Measurements from ENCODE around the gene OSCP1.

The OSCP1 gene

DNA sequence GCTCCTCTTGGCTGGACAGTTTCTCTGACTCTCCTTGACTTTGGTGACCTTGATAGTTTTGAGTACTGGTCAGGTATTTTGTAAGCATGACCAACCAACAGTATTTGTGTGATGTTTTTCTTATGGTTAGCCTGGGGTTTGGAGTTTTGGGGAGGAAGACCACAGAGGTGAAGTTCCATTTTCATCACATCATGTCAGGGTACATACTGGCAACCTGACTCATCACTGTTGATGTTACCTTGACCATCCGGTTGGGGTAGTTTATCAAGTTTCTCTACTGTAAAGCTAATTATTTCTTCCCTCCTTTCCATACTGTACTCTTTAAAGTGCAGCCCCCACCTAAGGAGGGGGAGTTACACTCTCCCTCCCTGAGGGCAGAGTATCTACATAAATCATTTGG, 13.4 kb downstream of the OSCP1 start:
- Mint-ChIP-seq H3K27ac (no peak overlapping the region), H3K9me3 (no peaks in the 10 kb centered on the region), H3K36me3 (ENCODE audit: low read depth) (peaks cover 24% of the 10 kb centered on the region), H3K4me1 (peaks cover 14% of the 10 kb centered on the region), H3K4me3 (no peak overlapping the region), H3K27me3 (ENCODE audit: low read depth, poor library complexity) (no peaks in the 10 kb centered on the region)
- DNase-seq, result no peak
- TF ChIP-seq, protein P1, sequence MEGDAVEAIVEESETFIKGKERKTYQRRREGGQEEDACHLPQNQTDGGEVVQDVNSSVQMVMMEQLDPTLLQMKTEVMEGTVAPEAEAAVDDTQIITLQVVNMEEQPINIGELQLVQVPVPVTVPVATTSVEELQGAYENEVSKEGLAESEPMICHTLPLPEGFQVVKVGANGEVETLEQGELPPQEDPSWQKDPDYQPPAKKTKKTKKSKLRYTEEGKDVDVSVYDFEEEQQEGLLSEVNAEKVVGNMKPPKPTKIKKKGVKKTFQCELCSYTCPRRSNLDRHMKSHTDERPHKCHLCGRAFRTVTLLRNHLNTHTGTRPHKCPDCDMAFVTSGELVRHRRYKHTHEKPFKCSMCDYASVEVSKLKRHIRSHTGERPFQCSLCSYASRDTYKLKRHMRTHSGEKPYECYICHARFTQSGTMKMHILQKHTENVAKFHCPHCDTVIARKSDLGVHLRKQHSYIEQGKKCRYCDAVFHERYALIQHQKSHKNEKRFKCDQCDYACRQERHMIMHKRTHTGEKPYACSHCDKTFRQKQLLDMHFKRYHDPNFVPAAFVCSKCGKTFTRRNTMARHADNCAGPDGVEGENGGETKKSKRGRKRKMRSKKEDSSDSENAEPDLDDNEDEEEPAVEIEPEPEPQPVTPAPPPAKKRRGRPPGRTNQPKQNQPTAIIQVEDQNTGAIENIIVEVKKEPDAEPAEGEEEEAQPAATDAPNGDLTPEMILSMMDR (IDR thresholded peaks at IDR 0.05), result no peak

DNA sequence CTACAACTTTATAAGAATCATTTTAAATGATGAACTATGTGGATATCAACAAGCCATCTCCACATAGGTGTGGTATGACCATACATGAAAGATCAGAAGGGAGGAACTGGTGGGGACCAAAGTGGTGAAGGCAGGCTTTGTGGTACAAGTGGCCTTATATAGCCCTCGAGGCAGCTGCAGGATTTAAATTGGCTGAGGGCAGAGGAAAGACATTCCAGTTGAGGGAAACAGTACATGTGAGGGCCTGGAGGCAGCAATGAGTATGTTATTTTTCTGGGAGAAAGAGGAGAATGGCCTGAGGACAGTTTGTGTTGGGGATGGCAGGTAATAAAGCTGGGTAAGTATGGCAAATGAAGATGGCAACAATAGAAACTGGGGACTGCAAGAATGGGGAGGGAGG, 17.1 kb downstream of the OSCP1 start:
- Mint-ChIP-seq H3K4me1 (no peaks in the 10 kb centered on the region), H3K9me3 (no peaks in the 10 kb centered on the region), H3K27ac (peak overlapping the region; percentile 50), H3K36me3 (ENCODE audit: low read depth) (peaks cover 35% of the 10 kb centered on the region), H3K4me3 (no peak overlapping the region), H3K27me3 (ENCODE audit: low read depth, poor library complexity) (no peaks in the 10 kb centered on the region)
- no peak for DNase-seq
- TF ChIP-seq, protein P1 (IDR thresholded peaks at IDR 0.05), result no peak

DNA sequence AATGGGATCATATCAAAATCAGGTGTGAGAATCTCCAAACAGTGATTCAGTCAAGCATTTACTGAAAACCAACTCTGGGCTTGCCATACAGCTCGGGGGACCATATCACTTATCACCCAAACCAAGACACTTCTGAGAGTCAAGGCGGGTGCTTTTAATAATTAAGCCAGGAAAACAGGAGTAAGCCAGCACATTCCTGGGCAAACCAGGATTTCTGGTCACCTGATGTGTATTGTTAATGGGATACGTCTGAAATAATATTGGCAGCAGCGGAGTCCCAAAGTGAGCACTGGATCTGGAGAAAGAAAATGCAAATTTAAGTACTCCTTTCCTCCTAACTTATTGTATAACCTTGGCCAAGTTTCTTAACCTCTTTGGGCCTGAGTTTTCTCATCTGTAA, 17.6 kb downstream of the OSCP1 start:
- no peak overlapping the region for H3K4me3 Mint-ChIP-seq
- H3K27ac Mint-ChIP-seq, result peak overlapping the region; percentile 84
- TF ChIP-seq, protein P1 (IDR thresholded peaks at IDR 0.05), result no peak

DNA sequence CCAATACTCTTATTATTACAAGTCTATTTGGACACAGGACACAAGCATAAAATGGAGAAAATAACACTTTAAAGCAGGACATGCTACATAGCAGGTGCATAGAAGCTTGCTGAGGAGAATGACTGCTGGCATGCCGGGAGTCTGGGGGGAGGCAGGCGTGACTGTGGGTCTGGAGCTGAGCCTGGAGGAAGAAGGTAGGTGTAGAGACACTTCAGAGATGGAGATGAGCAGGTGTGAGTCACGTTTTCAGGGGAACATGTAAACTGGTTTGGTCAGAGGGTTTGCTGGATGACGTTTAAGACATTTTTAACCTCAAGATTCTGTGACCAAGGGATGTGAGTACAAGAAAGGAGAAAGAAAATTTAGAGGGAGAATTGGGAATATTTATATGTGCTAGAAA, 24.5 kb downstream of the OSCP1 start:
- peak overlapping the region; percentile 68 for H3K27ac Mint-ChIP-seq
- DNase-seq, result no peak
- H3K4me1 Mint-ChIP-seq, result peaks cover 4% of the 10 kb centered on the region
- no peak overlapping the region for H3K4me3 Mint-ChIP-seq
- H3K27me3 Mint-ChIP-seq (ENCODE audit: low read depth, poor library complexity), result no peaks in the 10 kb centered on the region
- H3K9me3 Mint-ChIP-seq, result no peaks in the 10 kb centered on the region
- peaks cover 12% of the 10 kb centered on the region for H3K36me3 Mint-ChIP-seq (ENCODE audit: low read depth)
- TF ChIP-seq, protein P1 (IDR thresholded peaks at IDR 0.05), result no peak

More for the DNA sequence above, 17.6 kb downstream of the OSCP1 start:
- no peaks in the 10 kb centered on the region for H3K27me3 Mint-ChIP-seq (ENCODE audit: low read depth, poor library complexity)
- no peaks in the 10 kb centered on the region for H3K9me3 Mint-ChIP-seq
- H3K36me3 Mint-ChIP-seq (ENCODE audit: low read depth), result peaks cover 36% of the 10 kb centered on the region
- no peak for DNase-seq
- no peaks in the 10 kb centered on the region for H3K4me1 Mint-ChIP-seq

DNA sequence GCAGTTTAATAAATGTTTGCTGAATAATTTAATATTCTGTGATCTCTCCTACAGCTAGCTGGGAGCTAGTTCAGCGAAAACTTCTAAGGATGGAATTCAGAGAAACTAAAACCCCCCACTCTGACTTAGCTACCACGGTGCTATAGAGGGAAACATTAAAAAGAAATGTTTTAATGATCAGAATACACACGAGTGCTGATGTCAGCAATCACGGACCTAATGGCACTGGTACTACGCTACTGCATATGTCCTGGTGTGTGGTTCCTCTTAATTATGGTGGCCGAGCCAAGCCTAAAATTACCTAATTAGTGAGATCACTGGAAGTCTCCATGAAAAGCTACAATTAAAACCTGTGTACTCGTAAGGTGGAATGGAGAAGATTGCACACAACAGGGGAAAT, 28.6 kb downstream of the OSCP1 start:
- no peaks in the 10 kb centered on the region for H3K27me3 Mint-ChIP-seq (ENCODE audit: low read depth, poor library complexity)
- TF ChIP-seq, protein P1 (IDR thresholded peaks at IDR 0.05), result no peak
- peaks cover 6% of the 10 kb centered on the region for H3K36me3 Mint-ChIP-seq (ENCODE audit: low read depth)
- peaks cover 25% of the 10 kb centered on the region for H3K4me1 Mint-ChIP-seq
- no peak overlapping the region for H3K4me3 Mint-ChIP-seq
- no peak overlapping the region for H3K27ac Mint-ChIP-seq
- no peaks in the 10 kb centered on the region for H3K9me3 Mint-ChIP-seq
- DNase-seq, result no peak

DNA sequence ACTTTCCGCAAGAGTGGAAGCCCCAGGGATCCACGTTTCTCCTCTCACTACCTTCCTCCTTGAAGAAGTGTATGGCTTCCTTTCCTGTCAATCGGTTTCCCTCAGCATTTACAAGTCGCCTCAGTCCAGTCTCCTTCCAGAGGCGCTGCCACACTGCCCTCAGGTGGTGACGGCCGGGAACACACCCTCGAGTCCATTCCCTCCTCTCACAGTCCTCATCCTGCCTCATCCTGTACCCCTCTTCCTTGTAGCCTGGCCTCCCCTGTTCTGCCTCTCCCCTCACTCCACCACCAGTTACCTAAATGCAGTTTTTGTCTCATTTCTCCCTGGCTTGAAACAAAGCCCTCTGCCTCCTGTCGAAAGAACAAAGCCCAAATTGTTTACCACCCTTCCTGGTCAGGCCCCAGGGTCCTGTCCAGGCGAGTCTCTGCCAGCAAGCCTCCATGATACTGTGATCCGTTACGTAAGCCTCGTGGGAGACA, 29.4 kb downstream of the OSCP1 start:
- no peaks in the 10 kb centered on the region for H3K27me3 Mint-ChIP-seq (ENCODE audit: low read depth, poor library complexity)
- no peak overlapping the region for H3K4me3 Mint-ChIP-seq
- no peaks in the 10 kb centered on the region for H3K9me3 Mint-ChIP-seq
- TF ChIP-seq, protein P1 (IDR thresholded peaks at IDR 0.05), result peak; percentile 92
- peak overlapping the region; percentile 13 for H3K27ac Mint-ChIP-seq
- peaks cover 8% of the 10 kb centered on the region for H3K36me3 Mint-ChIP-seq (ENCODE audit: low read depth)
- DNase-seq, result peak; percentile 95
- H3K4me1 Mint-ChIP-seq, result peaks cover 28% of the 10 kb centered on the region
